HepG2 (cell line): Measurements from ENCODE around the gene ARHGEF26. TPM values are rescaled to one million over a fixed set of nuclear protein-coding genes. Genes with fewer than 3 reads are reported as not detected.

Source experiments
- FOXK2 ChIP-seq: fragments of 450-650 bp; IDR thresholded peaks from 2 replicates; pipeline ENCODE4 v1.6.1; 2016
- MLX ChIP-seq: IDR thresholded peaks from 2 replicates; pipeline ENCODE4 v1.6.1; 2016
- RERE ChIP-seq: IDR thresholded peaks from 2 replicates; pipeline ENCODE4 v1.6.1; 2016; ENCODE audit warnings: low read depth, missing genetic modification reagents, missing compliant biosample characterization
- ZEB1 ChIP-seq: IDR thresholded peaks from 2 replicates; pipeline ENCODE4 v1.6.1; 2012; ENCODE audit warnings: mild to moderate bottlenecking, low read depth, inconsistent platforms; ENCODE audit not compliant: insufficient replicate concordance
- ZNF264 ChIP-seq: sonication (generic); formaldehyde crosslinking; IDR thresholded peaks from 2 replicates; pipeline ENCODE4 v1.4.0; 2020; ENCODE audit warnings: missing genetic modification reagents
- ZNF430 ChIP-seq: sonication (generic); formaldehyde crosslinking; IDR thresholded peaks from 2 replicates; pipeline ENCODE4 v1.9.0; 2021; ENCODE audit warnings: mild to moderate bottlenecking, missing genetic modification reagents
- ZUFSP ChIP-seq: sonication (generic); formaldehyde crosslinking; IDR thresholded peaks from 2 replicates; pipeline ENCODE4 v1.9.0; 2021; ENCODE audit warnings: missing genetic modification reagents, mild to moderate bottlenecking, borderline replicate concordance
- polyA plus RNA-seq, 8 experiments: library from polyadenylated mRNA; depleted of rRNA in 3 of 8; stranded (reverse) in 7 of 8; unstranded in 1 of 8; fragments of >200 nt; fragmentation: Illumina TruSeq in 4 of 8; extraction: Trizol in 4 of 8; gene quantifications; 2 replicates each; pipeline versions ENCODE4 v1.2.1 to v1.2.3, GENCODE V29; 2011 to 2016; ENCODE audit warnings: low read depth in 4 of 8, missing spikeins in 1 of 8, mixed read lengths in 1 of 8; ENCODE audit not compliant: insufficient read depth in 1 of 8
- total RNA-seq, 5 experiments: library from RNA; depleted of rRNA; stranded (reverse); fragments of >200 nt; fragmentation: Illumina TruSeq; extraction: Trizol; gene quantifications; 2 replicates each; pipeline ENCODE4 v1.2.3, GENCODE V29; 2016; ENCODE audit warnings: low read depth in 1 of 5

ARHGEF26 gene
- total and polyA plus RNA-seq, 2 of the 13 experiments (the other 11 are each of a cell fraction or from before 2014, with no cell fraction given): 0.74 to 6.1 TPM

- TF ChIP-seq RERE (CRISPR knock-in tag) (no peak), ZEB1 (no peak), MLX (no peak), ZUFSP (CRISPR knock-in tag) (no peak), ZNF430 (CRISPR knock-in tag) (no peak), ZNF264 (CRISPR knock-in tag) (no peak), FOXK2 (no peak)
- TF ChIP-seq, all 625 proteins: peak for 0
Measured at GRCh38 chr3:154218728-154219127, 97.5 kb downstream of the ARHGEF26 start (continued).
